GM12878 (cell line): ENCODE measurements around the gene RASGRP2. TPM values are rescaled to one million over a fixed set of nuclear protein-coding genes. Genes with fewer than 3 reads are reported as not detected.

Experiments
- ATAC-seq: fragments of 200-7000 bp; cut with Tn5 transposase; 3 replicates; pipeline ENCODE4 v1.9.1; 2020; ENCODE audit warnings: mild to moderate bottlenecking, moderate library complexity
- BruUV-seq: library from RNA; stranded (reverse); fragments of 400-500 nt; replicated peaks from 2 replicates; lab custom pipeline; 2021; lab: Mats Ljungman, UMichigan
- CTCF ChIA-PET: fragments of 300-600 bp; sonication (Branson Sonifier 250); formaldehyde crosslinking; extraction: SDS; loops from one replicate; lab custom pipeline; 2021; ENCODE audit warnings: inconsistent platforms; lab: Yijun Ruan, JAX
- POLR2A ChIA-PET: fragments of 350-600 bp; formaldehyde crosslinking; extraction: SDS; loops from one replicate; lab custom pipeline; 2021; ENCODE audit warnings: inconsistent platforms; lab: Charles Lee
- RAD21 ChIA-PET: fragments of 300-600 bp; sonication (Branson Sonifier 250); formaldehyde crosslinking; loops from one replicate; lab custom pipeline; 2023; ENCODE audit warnings: antibody characterized with exemption; ENCODE audit not compliant: unreplicated experiment; lab: Charles Lee
- SMC1A ChIA-PET: fragments of 300-600 bp; sonication (Branson Sonifier 250); formaldehyde crosslinking; loops from one replicate; lab custom pipeline; 2023; ENCODE audit not compliant: unreplicated experiment, uncharacterized antibody; lab: Charles Lee
- DNase-seq: peaks from one replicate; pipeline ENCODE4 v3.0.0-alpha.2; 2011; ENCODE audit warnings: low read depth, low spot score
- FAIRE-seq: peaks from 3 replicates; lab custom pipeline; 2011; peaks lifted over from hg19 to GRCh38; lab: Jason Lieb, UNC
- H2AFZ ChIP-seq: 2 replicates; pipeline ENCODE4 v1.6.0; 2011; ENCODE audit warnings: low read depth, low read length, control low read depth; ENCODE audit not compliant: control insufficient read depth
- H3K27ac ChIP-seq: 2 replicates; pipeline ENCODE4 v1.5.1; 2011; ENCODE audit warnings: control low read depth; ENCODE audit not compliant: control insufficient read depth, insufficient read depth
- H3K27me3 ChIP-seq, 2 experiments: replicated peaks in 1 of 2; 2 replicates each; pipeline versions ENCODE4 v1.6.0 to v1.6.1; 2011; ENCODE audit warnings: low read length in 1 of 2; ENCODE audit not compliant: control insufficient read depth in 2 of 2, insufficient read depth in 2 of 2
- H3K36me3 ChIP-seq, 2 experiments: 2 replicates each; pipeline ENCODE4 v1.5.1; 2011; ENCODE audit warnings: low read length in 1 of 2; ENCODE audit not compliant: control insufficient read depth in 2 of 2, insufficient read depth in 2 of 2
- H3K4me1 ChIP-seq: 2 replicates; pipeline ENCODE4 v1.6.1; 2011; ENCODE audit warnings: mild to moderate bottlenecking, low read length, moderate library complexity, mixed read lengths; ENCODE audit not compliant: control insufficient read depth, insufficient read depth
- H3K4me2 ChIP-seq: 2 replicates; pipeline ENCODE4 v1.6.0; 2011; ENCODE audit warnings: control low read depth; ENCODE audit not compliant: control insufficient read depth, insufficient read depth
- H3K4me3 ChIP-seq: fragments of 200-600 bp; sonication (generic); 2 replicates; pipeline ENCODE4 v1.5.1; 2016
- H3K79me2 ChIP-seq: 2 replicates; pipeline ENCODE4 v1.6.0; 2011; ENCODE audit warnings: low read length; ENCODE audit not compliant: control insufficient read depth, insufficient read depth
- H3K9ac ChIP-seq: 2 replicates; pipeline ENCODE4 v1.8.0; 2011; ENCODE audit warnings: low read length, control low read depth, mixed read lengths; ENCODE audit not compliant: control insufficient read depth, insufficient read depth
- H3K9me3 ChIP-seq: replicated peaks from 3 replicates; pipeline ENCODE4 v1.5.1; 2011; ENCODE audit warnings: mild to moderate bottlenecking, low read length; ENCODE audit not compliant: control insufficient read depth, insufficient read depth
- H4K20me1 ChIP-seq: 2 replicates; pipeline ENCODE4 v1.6.0; 2011; ENCODE audit not compliant: control insufficient read depth, insufficient read depth
- ASH2L ChIP-seq: fragments of 300-600, 200-600 bp; sonication (generic); IDR thresholded peaks from 2 replicates; pipeline ENCODE4 v1.6.1; 2017; ENCODE audit warnings: low read depth, mild to moderate bottlenecking, borderline replicate concordance
- E2F8 ChIP-seq: fragments of 450-650 bp; IDR thresholded peaks from 2 replicates; pipeline ENCODE4 v1.6.1; 2018; ENCODE audit warnings: mild to moderate bottlenecking, low read depth, moderate library complexity; ENCODE audit not compliant: partially characterized antibody
- MAX ChIP-seq: IDR thresholded peaks from 2 replicates; pipeline ENCODE4 v1.6.1; 2012; ENCODE audit warnings: low read depth, low read length, improper control_type of control experiment
- SMAD1 ChIP-seq: fragments of 450-650 bp; IDR thresholded peaks from 2 replicates; pipeline ENCODE4 v1.6.1; 2018; ENCODE audit warnings: mild to moderate bottlenecking, low read depth; ENCODE audit not compliant: partially characterized antibody
- ZNF24 ChIP-seq: fragments of 450-650 bp; IDR thresholded peaks from 2 replicates; pipeline ENCODE4 v1.6.1; 2017; ENCODE audit warnings: antibody characterized with exemption, mild to moderate bottlenecking
- WGBS: methylation state at CpG from one replicate; pipeline ENCODE4 v1.1.6; 2016; ENCODE audit warnings: low lambda C conversion rate; ENCODE audit not compliant: insufficient replicate concordance, insufficient coverage; ENCODE audit errors: missing lambda C conversion rate; 5-methylcytosine and 5-hydroxymethylcytosine counted together
- in situ Hi-C: fragments of 300-500 bp; cut with MboI; formaldehyde crosslinking; loops from 9 replicates; pipeline ENCODE4 v1.14.3; 2018; ENCODE audit warnings: mixed read lengths
- intact Hi-C: fragments of 100-400 bp; cut with micrococcal nuclease; formaldehyde crosslinking; loops from one replicate; pipeline ENCODE4 v1.14.2; 2022; ENCODE audit not compliant: unreplicated experiment
- polyA plus RNA-seq, 11 experiments: library from polyadenylated mRNA; depleted of rRNA in 4 of 11; unstranded in 6 of 11; stranded (reverse) in 5 of 11; fragments of >200 nt; fragmentation: Nextera tagmentation in 4 of 11; fragmentation: Illumina TruSeq in 1 of 11; extraction: Ambion mirVana in 4 of 11; extraction: Trizol in 1 of 11; gene quantifications; 1 replicate in 1 of 11; 2 replicates in 10 of 11; pipeline versions ENCODE4 v1.2.1 to v1.2.3, GENCODE V29; 2011 to 2016; ENCODE audit warnings: inconsistent platforms in 2 of 11, missing spikeins in 2 of 11, low read depth in 1 of 11
- total RNA-seq, 4 experiments: library from RNA; depleted of rRNA in 3 of 4; stranded (reverse); fragments of >200 nt in 3 of 4; fragmentation: Illumina TruSeq in 1 of 4; extraction: Trizol in 1 of 4; gene quantifications; 2 replicates each; pipeline versions ENCODE4 v1.2.1 to v1.2.3, GENCODE V29; 2013 to 2021

RASGRP2 gene
- total and polyA plus RNA-seq, 10 of the 15 experiments (the other 5 are each of a cell fraction or from before 2014, with no cell fraction given), result 0.26 to 9.0 (median 5.4) TPM

DNA sequence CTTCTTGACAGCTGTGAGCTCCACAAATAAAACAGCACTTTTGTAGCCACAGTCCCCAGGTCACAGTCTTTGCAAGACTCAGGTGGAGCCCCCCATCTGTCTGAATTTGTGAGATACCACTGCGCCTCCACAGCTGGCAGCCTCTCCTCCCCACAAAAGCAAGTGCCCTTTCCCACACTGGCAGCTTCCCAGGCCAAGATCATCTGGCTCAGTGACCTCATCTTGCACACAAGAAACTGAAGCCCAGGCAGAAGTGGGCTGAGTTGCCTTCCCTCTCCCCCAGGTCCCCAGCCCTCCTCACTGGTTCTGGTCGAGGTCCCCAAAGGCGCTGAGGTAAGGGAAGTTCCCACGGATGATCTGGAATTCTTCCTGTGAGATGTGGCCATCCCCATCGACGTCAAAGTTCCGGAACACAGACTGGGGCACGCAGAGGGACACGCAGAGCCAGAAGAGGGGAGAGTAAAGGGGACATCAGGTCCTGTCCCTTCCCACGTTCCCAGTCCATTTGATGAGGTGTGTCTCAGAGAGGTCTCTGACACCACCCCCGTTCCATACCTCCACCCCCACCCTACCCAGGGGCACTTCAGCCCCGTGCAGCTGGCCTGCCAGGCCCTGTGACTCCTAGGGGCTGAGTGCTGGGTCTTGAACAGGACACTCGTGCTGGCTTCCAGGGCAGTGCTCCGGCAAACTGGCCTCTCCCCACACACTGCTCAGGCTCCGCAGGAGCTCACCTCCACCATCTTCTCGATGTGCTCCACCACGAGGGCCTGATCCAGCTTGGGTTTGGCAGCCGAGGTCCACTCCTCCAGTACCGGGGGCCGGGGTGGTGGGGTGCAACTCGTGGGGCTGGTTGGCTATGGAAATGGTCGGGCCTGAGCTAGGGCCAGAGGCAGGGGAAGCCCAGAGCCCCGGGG lies 8.9 kb downstream of the RASGRP2 start:
- Histone ChIP-seq H3K27me3 (no peaks in the 10 kb centered on the region), H4K20me1 (no peaks in the 10 kb centered on the region), H3K9ac (no peak overlapping the region), H3K79me2 (no peaks in the 10 kb centered on the region)
- DNase-seq (no peak), ATAC-seq (no peak)
- ChIA-PET SMC1A (interaction anchor here (0.9 to 3.5 kb wide), 4 partner anchors 11 to 85 kb away, joined by 3 to 11 read pairs (median 8); no protein-coding TSS in a partner anchor), CTCF (interaction anchor here (0.8 to 9.7 kb wide), 9 partner anchors 8 to 84 kb away, joined by 3 to 86 read pairs (median 7); partner anchors contain the start of gene RASGRP2), POLR2A (no interaction called here)
- intact Hi-C loops, result no loop called here
- WGBS, result 33% methylated on average over 22 of the region's 23 CpGs
- TF ChIP-seq ASH2L (no peak), SMAD1 (no peak)
- TF ChIP-seq, all 136 proteins: peak for 0
- Histone ChIP-seq H3K27ac (no peak overlapping the region), H3K36me3 (no peaks in the 10 kb centered on the region), H2AFZ (no peak overlapping the region), H3K4me1 (no peaks in the 10 kb centered on the region), H3K4me2 (no peak overlapping the region), H3K9me3 (no peaks in the 10 kb centered on the region), H3K4me3 (no peak overlapping the region)
- FAIRE-seq, result no peak
- RAD21 ChIA-PET, result interaction anchor here (1.6 to 1.7 kb wide), 2 partner anchors 11 to 46 kb away, joined by 4 to 5 read pairs; no protein-coding TSS in a partner anchor
- in situ Hi-C loops, result loop anchor here (5.0 kb wide), 1 partner anchor 48 kb away; no protein-coding TSS in a partner anchor
- no TSS peak for BruUV-seq

DNA sequence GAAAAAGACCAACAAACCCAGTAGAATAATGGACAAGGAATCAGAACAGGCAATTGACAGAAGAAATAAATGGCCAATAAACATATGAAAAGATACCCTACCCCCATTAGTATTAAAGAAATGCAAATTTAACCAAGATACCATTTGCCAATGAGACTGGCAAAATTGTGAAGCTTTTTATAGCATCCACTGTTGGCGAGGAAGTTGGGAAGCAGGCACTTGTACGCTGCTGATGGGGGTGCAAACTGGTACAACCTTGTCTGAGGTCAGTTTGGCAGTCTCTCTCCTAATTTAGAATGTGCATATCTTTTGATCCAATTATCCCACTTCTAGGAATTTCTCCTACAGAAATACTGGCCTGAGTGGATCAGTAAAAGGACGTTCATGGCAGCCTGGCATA lies 12.3 kb downstream of the RASGRP2 start:
- Histone ChIP-seq H3K9ac (no peak overlapping the region), H3K4me3 (no peak overlapping the region), H3K79me2 (no peaks in the 10 kb centered on the region), H2AFZ (no peak overlapping the region), H3K36me3 (no peaks in the 10 kb centered on the region), H4K20me1 (no peaks in the 10 kb centered on the region), H3K4me2 (no peak overlapping the region), H3K27ac (no peak overlapping the region), H3K9me3 (no peaks in the 10 kb centered on the region), H3K4me1 (no peaks in the 10 kb centered on the region), H3K27me3 (no peaks in the 10 kb centered on the region)
- RAD21 ChIA-PET, result no interaction called here
- intact Hi-C loops, result no loop called here
- 10% methylated on average over 3 of the region's 3 CpGs for WGBS
- DNase-seq, result no peak
- in situ Hi-C loops, result no loop called here
- FAIRE-seq, result no peak
- no peak for ATAC-seq
- CTCF ChIA-PET, result no interaction called here
- POLR2A ChIA-PET, result no interaction called here
- SMC1A ChIA-PET, result no interaction called here
- TF ChIP-seq E2F8 (no peak), MAX (no peak), ZNF24 (no peak)
- BruUV-seq, result no TSS peak
